ENCODE results near the gene REPIN1. TPM values are rescaled to one million over a fixed set of nuclear protein-coding genes. Genes with fewer than 3 reads are reported as not detected.

Gene REPIN1
- total RNA-seq, 2 donors from 2014 or later: 189 to 304 TPM

GRCh38 chr7:150334108-150334507 is 34.5 kb upstream of the REPIN1 start:
- H3K9me3 ChIP-seq: no peaks in the 10 kb centered on the region
- H3K9ac ChIP-seq (ENCODE audit: low read depth in 2 of 2, low read length in 2 of 2): no peak overlapping the region
- peaks cover 10% of the 10 kb centered on the region for H3K4me1 ChIP-seq
- no peaks in the 10 kb centered on the region for H3K27me3 ChIP-seq
- no peak overlapping the region for H3K27ac ChIP-seq
- no peak overlapping the region for H3K4me3 ChIP-seq
- H3K36me3 ChIP-seq: no peaks in the 10 kb centered on the region
- no peak for TF ChIP-seq CTCF (IDR thresholded peaks at IDR 0.05)
- no peak for DNase-seq
- intact Hi-C loops (cut with DNase I): no loop called here

- DNase-seq: no peak
- Histone ChIP-seq H3K9me3 (no peaks in the 10 kb centered on the region), H3K36me3 (no peaks in the 10 kb centered on the region), H3K9ac (ENCODE audit: low read depth in 2 of 2, low read length in 2 of 2) (peak overlapping the region in 1 of 2 donors; percentile 34), H3K4me1 (peaks cover 16% of the 10 kb centered on the region), H3K27me3 (no peaks in the 10 kb centered on the region), H3K4me3 (no peak overlapping the region), H3K27ac (no peak overlapping the region)
- intact Hi-C loops (cut with DNase I): no loop called here
- TF ChIP-seq CTCF (IDR thresholded peaks at IDR 0.05): no peak
Measured at GRCh38 chr7:150335108-150335773, 33.4 kb upstream of the REPIN1 start.

DNA sequence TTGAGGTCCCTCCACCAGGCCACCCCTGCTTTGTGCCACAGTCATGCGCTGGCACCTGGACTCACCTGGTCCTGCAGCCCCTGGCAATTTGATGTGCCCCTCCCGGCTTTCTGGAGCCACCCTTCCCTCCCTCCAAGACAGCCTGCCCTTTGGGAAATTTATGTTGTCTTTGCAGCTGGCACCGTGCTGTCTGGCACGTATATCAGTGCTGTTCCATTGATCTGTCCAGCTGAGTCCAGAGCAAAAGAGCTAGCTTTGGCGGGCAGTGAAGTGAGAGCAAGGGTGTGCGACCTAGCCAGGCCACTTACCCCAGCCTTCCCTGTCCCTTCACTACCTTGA is 32.9 kb upstream of the REPIN1 start:
- intact Hi-C loops (cut with DNase I): no loop called here
- DNase-seq: no peak
- Histone ChIP-seq H3K36me3 (no peaks in the 10 kb centered on the region), H3K4me1 (peaks cover 16% of the 10 kb centered on the region), H3K9ac (ENCODE audit: low read depth in 2 of 2, low read length in 2 of 2) (peak overlapping the region in 1 of 2 donors; percentile 34), H3K9me3 (no peaks in the 10 kb centered on the region), H3K27me3 (no peaks in the 10 kb centered on the region), H3K27ac (no peak overlapping the region), H3K4me3 (no peak overlapping the region)
- no peak for TF ChIP-seq CTCF (IDR thresholded peaks at IDR 0.05)

DNA sequence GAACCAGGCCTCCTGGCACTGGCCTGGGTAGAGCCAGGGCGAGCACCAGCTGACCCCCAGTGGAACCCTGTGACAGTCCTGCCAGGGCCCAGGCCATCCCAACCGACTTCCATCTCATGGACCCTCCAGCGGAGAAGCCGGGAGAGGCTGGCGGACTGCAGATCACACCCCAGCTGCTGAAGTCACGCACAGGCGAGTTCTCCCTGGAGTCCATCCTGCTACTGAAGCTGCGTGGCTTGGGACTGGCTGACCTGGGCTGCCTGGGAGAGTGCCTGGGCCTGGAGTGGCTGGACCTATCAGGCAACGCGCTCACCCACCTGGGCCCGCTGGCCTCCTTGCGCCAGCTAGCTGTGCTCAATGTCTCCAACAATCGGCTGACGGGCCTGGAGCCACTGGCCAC is 31.9 kb upstream of the REPIN1 start:
- no peak for TF ChIP-seq CTCF (IDR thresholded peaks at IDR 0.05)
- intact Hi-C loops (cut with DNase I): no loop called here
- Histone ChIP-seq H3K36me3 (no peaks in the 10 kb centered on the region), H3K9me3 (no peaks in the 10 kb centered on the region), H3K27me3 (no peaks in the 10 kb centered on the region), H3K9ac (ENCODE audit: low read depth in 2 of 2, low read length in 2 of 2) (no peak overlapping the region), H3K4me3 (no peak overlapping the region), H3K27ac (no peak overlapping the region), H3K4me1 (peaks cover 19% of the 10 kb centered on the region)
- DNase-seq: no peak

- no peaks in the 10 kb centered on the region for H3K27me3 ChIP-seq
- no peaks in the 10 kb centered on the region for H3K9me3 ChIP-seq
- intact Hi-C loops (cut with DNase I): no loop called here
- H3K4me3 ChIP-seq: no peak overlapping the region
- no peak for TF ChIP-seq CTCF (IDR thresholded peaks at IDR 0.05)
- H3K27ac ChIP-seq: peak overlapping the region; percentile 7
- DNase-seq: peak; percentile 71
- no peaks in the 10 kb centered on the region for H3K36me3 ChIP-seq
- peaks cover 19% of the 10 kb centered on the region for H3K4me1 ChIP-seq
- H3K9ac ChIP-seq (ENCODE audit: low read depth in 2 of 2, low read length in 2 of 2): peak overlapping the region; percentile 5 to 23
Measured at GRCh38 chr7:150337179-150337578, 31.4 kb upstream of the REPIN1 start.

Measured in colonic mucosa (tissue), 4 donors.